ENCODE data around the gene RDH12.
"Not testable (repeated sequence)": the region's sequence is repeated elsewhere in the genome, so short reads cannot be mapped to it uniquely, and the experiment has no call there.

RDH12 gene

DNA sequence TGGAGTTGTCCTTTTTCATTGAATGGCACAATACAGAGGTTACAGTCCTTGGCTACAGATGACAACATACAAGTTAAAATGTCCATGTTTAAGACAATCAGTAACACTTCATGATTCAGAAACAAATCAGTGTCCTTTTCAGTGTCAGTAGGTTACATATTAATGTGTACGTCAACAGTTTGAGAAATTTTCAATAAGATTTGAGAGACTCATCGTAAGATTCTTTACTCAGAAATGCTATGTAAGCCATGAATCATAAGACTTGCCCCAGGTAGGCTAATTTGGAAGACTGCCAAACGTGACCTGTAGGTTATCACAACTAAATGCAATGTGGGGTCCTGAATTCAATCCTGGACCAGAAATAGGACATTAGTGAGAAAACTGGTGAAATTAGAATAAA is 3.5 kb downstream of the RDH12 start:
- no peak for DNase-seq

DNA sequence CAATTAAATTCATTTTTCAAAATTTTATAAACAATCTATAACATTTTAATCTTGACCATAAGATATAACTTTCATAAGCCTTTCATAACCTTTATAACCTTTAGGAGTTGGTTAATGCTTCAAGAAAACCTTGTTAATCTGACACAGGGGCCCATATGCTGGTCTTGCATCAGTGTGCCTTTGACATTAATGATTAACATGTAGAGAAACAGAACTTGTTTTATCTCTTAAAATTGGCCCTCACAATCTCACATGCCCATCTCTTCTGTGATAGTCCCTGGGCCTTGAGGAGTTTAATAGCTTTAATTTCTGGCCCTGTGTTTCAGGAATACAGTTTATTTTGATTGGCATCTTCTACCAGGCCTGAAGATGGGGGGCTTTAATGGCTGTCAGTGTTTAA is 7.7 kb downstream of the RDH12 start:
- DNase-seq = not testable (repeated sequence)

DNA sequence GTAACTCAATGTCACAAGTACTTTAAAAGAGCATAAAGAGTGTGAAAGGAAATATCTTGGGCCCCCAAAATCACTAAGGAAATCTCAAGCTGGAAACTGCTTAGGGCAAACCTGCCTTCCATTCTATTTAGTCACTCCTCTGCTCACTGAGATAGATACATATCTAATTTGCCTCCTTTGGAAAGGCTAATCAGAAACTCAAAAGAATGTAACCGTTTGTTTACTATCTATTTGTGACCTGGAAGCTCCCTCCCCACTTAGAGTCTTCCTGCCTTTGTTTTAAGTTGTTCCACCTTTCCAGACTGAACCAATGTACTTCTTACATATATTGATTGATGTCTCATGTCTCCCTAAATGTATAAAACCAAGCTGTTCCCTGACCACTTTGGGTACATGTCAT is 8.1 kb downstream of the RDH12 start:
- not testable (repeated sequence) for DNase-seq

- DNase-seq = no peak
Measured at GRCh38 chr14:67710209-67710608, 8.5 kb downstream of the RDH12 start.

GRCh38 chr14:67717048-67717447 is 15.4 kb downstream of the RDH12 start:
- DNase-seq = no peak

- DNase-seq = no peak
Measured at GRCh38 chr14:67718265-67718664, 16.6 kb downstream of the RDH12 start.

DNA sequence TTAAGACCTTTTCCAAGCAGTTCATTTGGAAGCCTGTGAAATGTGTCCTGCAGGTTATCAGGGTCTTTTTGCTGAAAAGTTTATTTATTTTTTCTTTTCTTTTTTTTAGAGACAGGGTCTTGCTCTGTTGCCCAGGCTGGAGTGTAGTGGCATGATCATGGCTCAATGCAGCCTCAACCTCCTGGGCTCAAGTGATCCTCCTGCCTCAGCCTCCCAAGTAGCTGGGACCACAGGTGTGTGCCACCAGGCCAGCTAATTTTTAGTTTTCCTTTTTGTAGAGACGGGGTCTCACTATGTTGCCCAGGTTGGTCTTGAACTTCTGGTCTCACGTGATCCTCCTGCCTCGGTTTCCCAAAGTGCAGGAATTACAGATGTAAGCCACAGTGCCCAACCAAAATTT is 17.7 kb downstream of the RDH12 start:
- not testable (repeated sequence) for DNase-seq

GRCh38 chr14:67719866-67720265 is 18.2 kb downstream of the RDH12 start:
- no peak for DNase-seq

- no peak for DNase-seq
Measured at GRCh38 chr14:67721875-67722274, 20.2 kb downstream of the RDH12 start.

GRCh38 chr14:67722293-67722692 is 20.6 kb downstream of the RDH12 start:
- DNase-seq = no peak

DNA sequence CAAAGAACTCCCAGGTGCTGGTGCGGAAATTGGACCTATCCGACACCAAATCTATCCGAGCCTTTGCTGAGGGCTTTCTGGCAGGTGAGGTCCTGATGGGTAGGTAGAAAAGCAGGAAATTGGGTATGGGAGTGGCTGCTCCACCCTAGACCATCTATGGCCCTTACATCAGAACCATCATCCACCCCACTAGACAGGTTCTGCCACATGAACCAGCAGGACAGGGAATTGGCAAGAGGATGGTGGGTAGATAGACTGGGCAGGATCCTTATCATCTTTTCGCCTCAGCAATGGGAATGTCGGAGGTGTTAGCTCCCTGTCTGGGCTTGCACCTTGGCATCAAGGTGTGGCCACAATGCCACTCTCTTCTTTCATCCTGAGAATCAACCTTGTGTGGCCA is 23.5 kb downstream of the RDH12 start:
- DNase-seq = no peak

GRCh38 chr14:67727361-67727760 is 25.7 kb downstream of the RDH12 start:
- no peak for DNase-seq

GRCh38 chr14:67728258-67728657 is 26.6 kb downstream of the RDH12 start:
- no peak for DNase-seq

- no peak for DNase-seq
Measured at GRCh38 chr14:67729072-67729885, 27.6 kb downstream of the RDH12 start.

DNA sequence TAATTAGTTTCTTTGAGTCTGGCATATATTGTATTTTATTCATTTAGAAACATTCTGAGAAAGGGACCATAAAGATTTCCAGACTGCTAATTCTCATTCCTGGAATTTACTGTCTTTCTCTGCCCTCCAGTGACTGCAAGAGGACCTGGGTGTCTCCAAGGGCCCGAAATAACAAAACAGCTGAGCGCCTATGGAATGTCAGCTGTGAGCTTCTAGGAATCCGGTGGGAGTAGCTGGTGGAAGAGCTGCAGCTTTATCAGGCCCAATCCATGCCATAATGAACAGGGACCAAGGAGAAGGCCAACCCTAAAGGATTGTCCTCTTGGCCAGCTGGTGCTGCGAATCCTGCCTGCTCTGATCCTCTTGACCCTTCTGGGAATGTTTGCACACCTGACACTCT is 31.9 kb downstream of the RDH12 start:
- no peak for DNase-seq

- DNase-seq = no peak
Measured at GRCh38 chr14:67734675-67735074, 33.0 kb downstream of the RDH12 start.

DNA sequence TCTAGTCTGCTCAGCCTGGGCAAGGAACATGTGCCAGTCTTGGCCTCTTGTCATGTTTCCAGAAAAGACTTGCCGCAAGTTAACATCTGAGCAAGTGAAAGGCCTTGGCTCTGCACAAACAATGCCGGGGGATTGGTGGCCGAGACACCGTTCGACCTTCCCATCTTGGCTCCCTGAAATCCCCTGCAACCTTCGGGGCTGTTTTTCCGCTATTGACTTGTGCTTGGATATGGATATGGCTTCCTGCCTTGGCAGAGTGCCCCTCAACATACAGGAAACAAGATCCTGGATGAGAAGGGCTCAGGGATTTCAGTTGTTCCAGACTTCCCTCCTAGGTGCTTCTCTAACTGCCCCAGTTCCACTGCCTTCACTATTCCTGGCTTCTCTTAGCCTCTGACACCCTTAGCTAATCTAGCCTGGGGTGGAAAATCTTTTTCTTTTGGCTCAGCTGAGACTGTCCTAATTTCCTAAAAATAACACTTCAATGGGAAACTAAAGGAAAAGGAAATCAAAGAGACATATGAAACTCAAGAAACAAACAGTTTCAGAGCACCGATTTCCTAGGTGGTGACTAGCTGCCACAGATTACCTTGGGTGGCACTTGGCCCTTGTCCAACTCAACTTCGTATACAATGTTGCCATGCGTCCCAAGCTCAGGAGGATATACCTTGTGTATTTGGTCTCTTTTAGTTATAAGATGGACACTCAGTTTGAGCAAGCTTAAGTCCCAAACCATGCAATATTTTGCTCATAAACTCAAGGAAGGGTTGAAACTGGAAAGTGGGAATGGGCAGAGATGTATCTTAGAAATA is 33.9 kb downstream of the RDH12 start:
- DNase-seq = no peak

GRCh38 chr14:67736771-67737170 is 35.1 kb downstream of the RDH12 start:
- DNase-seq = no peak

DNA sequence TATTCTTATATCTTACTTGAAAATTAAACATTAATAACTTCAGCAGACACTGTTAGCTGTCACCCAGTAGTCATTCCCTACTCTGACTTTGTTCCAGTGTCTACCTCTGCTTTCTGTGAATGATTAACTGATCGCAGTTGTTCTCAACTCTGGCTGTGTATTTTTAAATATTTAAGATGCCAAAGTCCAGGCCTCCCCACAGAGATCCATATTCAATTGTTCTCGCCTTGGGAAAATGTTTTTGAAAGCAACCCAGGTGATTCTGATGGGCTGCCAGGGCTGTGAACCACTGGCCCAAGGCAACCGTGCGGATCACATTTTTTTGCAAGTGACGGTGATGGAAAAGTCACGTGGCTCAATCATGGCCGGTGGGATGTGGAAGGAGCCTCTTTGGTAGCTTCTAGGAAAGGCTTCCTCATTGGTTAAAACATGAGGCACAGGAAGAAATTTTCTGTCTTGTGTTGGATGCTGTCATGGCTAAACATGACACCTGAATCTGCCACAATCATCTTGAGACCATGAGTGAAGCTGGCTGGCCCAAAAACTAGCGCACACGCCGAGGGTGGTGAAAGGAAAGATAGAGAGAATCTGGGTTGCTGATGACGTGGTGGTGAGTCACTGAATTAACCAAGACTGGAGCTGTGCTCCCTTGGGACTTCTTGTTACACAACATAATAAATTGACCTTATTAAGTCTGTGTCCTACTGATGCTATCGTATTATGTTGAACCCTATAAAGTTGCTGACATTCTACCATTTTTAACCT is 37.2 kb downstream of the RDH12 start:
- no peak for DNase-seq

GRCh38 chr14:67744046-67744445 is 42.4 kb downstream of the RDH12 start:
- no peak for DNase-seq

DNA sequence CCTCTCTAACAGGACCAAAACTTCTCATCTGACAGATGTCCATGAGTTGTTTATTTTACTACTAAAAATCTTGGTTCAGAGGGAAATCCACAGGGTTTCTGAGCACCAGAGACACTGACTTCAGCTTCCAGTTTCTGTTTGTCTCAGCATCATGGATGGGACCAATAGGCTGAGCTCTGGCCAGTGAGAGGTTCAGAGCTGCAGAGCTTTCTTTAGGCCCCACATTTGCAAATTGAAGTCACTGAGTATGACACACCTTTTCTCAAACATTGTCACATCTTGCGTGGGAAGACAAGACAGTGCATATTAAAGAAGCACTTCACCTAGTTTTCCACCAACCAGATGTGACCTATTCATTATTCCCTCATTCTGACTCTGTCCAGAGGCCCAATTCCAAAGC is 45.2 kb downstream of the RDH12 start:
- no peak for DNase-seq

DNA sequence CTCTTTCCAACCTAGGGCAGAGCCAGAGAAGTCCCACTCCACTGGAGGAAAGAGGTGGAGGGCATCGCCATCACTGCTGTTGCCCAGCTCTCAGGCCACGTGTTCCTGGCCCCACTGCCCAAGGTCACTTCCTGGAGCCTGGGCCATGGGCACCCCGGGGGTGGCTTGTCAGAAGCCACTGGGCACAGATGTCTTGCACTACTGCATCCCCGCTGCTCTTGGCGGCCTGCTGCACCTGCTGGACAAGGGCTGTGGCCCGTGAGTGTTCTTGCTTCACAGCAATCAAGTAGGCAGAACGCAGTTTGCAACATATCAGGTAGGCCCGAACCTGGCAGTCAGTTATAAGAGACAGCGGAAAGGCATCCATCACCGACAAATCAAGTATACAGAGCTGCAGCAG is 46.6 kb downstream of the RDH12 start:
- no peak for DNase-seq

DNA sequence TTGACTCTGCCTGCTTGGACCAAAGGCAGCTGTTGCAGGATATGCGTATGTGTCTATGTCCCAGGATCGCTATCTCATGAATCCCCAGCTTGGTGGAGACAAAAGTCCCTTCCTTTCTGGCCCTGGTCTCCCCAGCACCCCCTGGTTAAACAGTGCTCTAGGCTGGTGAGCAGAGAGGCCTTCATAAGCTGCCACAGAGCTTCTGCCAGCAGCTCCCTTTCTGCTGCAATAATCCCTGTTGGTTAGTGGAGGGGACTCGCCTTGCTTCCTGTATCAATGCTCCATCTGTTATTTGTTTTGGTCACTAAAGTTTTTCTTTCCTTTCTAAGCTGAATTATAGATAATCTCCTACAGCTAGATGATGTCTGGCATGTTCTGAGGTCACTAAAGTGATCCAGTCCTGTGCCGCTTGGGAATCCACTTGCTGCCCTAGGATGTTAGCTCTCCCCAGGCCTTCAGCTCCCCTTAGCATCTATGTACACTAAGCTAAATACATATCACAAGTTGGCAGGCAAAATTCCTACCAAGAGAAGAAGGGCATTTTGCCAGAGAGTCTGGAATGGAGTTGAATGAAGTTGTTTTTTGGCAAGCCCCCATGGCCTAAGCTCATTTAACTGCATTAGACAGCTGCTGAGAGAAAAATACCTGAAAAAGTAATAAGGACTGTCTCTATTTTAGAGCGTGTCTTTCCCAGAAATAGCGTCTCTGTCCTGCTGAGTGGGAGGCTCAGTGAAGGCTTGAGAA is 47.8 kb downstream of the RDH12 start:
- DNase-seq = no peak
